Stimulated activated CD8-positive, alpha-beta memory T cell treated with anti-CD3 and anti-CD28 coated beads, Interleukin-4, amount 100 ng/mL, for 1 hour (primary cell): ENCODE results near the gene CEACAM19.

Experiments
- DNase-seq, 2 donors: peaks; one replicate each; pipeline ENCODE4 v3.0.0-alpha.2; 2020; ENCODE audit warnings: low read depth in 2 of 2, low spot score in 1 of 2

CEACAM19 gene

GRCh38 chr19:44722131-44723121 is 51.1 kb downstream of the CEACAM19 start:
- no peak for DNase-seq

GRCh38 chr19:44723299-44723951 is 52.1 kb downstream of the CEACAM19 start:
- no peak for DNase-seq

GRCh38 chr19:44723952-44724319 is 52.7 kb downstream of the CEACAM19 start:
- peak; percentile 58 to 67 for DNase-seq

GRCh38 chr19:44725251-44725650 is 54.0 kb downstream of the CEACAM19 start:
- no peak for DNase-seq

GRCh38 chr19:44725684-44726083 is 54.4 kb downstream of the CEACAM19 start:
- no peak for DNase-seq

GRCh38 chr19:44726465-44726864 is 55.2 kb downstream of the CEACAM19 start:
- no peak for DNase-seq

GRCh38 chr19:44728178-44728577 is 56.9 kb downstream of the CEACAM19 start:
- no peak for DNase-seq

GRCh38 chr19:44729516-44730033 is 58.3 kb downstream of the CEACAM19 start:
- no peak for DNase-seq

- no peak for DNase-seq
These were observed 59.8 kb downstream of the CEACAM19 start for GRCh38 chr19:44731081-44731480.

- no peak for DNase-seq
These were observed 60.3 kb downstream of the CEACAM19 start for GRCh38 chr19:44731622-44732021.

GRCh38 chr19:44732235-44733014 is 61.1 kb downstream of the CEACAM19 start:
- no peak for DNase-seq
